KOPT-K1 (cell line): ENCODE data around the gene IL17RA.
A peak's percentile ranks its signal among the peaks of the same experiment; 100 is the strongest.
"Not testable (repeated sequence)": the region's sequence is repeated elsewhere in the genome, so short reads cannot be mapped to it uniquely, and the experiment has no call there.

ENCODE experiments used
- H3K27ac ChIP-seq: fragments of 200-600 bp; sonication (generic); 2 replicates; pipeline ENCODE4 v1.5.1; 2016; ENCODE audit warnings: antibody characterized with exemption, mild to moderate bottlenecking, low read depth, low read length; ENCODE audit not compliant: poor library complexity, severe bottlenecking
- H3K36me3 ChIP-seq: fragments of 200-600 bp; sonication (generic); 2 replicates; pipeline ENCODE4 v1.5.1; 2017; ENCODE audit warnings: antibody characterized with exemption, mild to moderate bottlenecking, low read length, moderate library complexity; ENCODE audit not compliant: insufficient read depth
- H3K9me3 ChIP-seq: fragments of 200-600 bp; sonication (generic); 2 replicates; pipeline ENCODE4 v1.5.1; 2017; ENCODE audit warnings: antibody characterized with exemption, low read length, mild to moderate bottlenecking; ENCODE audit not compliant: insufficient read depth, poor library complexity, severe bottlenecking

The IL17RA gene

GRCh38 chr22:17140022-17140421, 55.2 kb downstream of the IL17RA start:
- peaks cover 88% of the 10 kb centered on the region for H3K36me3 ChIP-seq
- H3K27ac ChIP-seq = no peak overlapping the region
- H3K9me3 ChIP-seq = no peaks in the 10 kb centered on the region

GRCh38 chr22:17140826-17141766, 56.3 kb downstream of the IL17RA start:
- Histone ChIP-seq H3K36me3 (peaks cover 93% of the 10 kb centered on the region), H3K27ac (no peak overlapping the region)

GRCh38 chr22:17143101-17143500, 58.3 kb downstream of the IL17RA start:
- Histone ChIP-seq H3K9me3 (no peaks in the 10 kb centered on the region), H3K27ac (no peak overlapping the region), H3K36me3 (peaks cover 91% of the 10 kb centered on the region)

More at GRCh38 chr22:17140826-17141766, 56.3 kb downstream of the IL17RA start:
- H3K9me3 ChIP-seq = no peaks in the 10 kb centered on the region

GRCh38 chr22:17143826-17144225, 59.0 kb downstream of the IL17RA start:
- H3K9me3 ChIP-seq = no peaks in the 10 kb centered on the region
- no peak overlapping the region for H3K27ac ChIP-seq
- peaks cover 91% of the 10 kb centered on the region for H3K36me3 ChIP-seq

- peaks cover 92% of the 10 kb centered on the region for H3K36me3 ChIP-seq
- no peaks in the 10 kb centered on the region for H3K9me3 ChIP-seq
- H3K27ac ChIP-seq = no peak overlapping the region
Measured at GRCh38 chr22:17145021-17145680, 60.4 kb downstream of the IL17RA start.

- not testable (repeated sequence) for H3K27ac ChIP-seq, H3K9me3 ChIP-seq
- peaks cover 72% of the 10 kb centered on the region for H3K36me3 ChIP-seq
Measured at GRCh38 chr22:17147458-17147857, 62.7 kb downstream of the IL17RA start.

GRCh38 chr22:17149076-17149815, 64.4 kb downstream of the IL17RA start:
- Histone ChIP-seq H3K27ac (no peak overlapping the region), H3K9me3 (no peaks in the 10 kb centered on the region), H3K36me3 (peaks cover 70% of the 10 kb centered on the region)

- no peaks in the 10 kb centered on the region for H3K9me3 ChIP-seq
- peaks cover 59% of the 10 kb centered on the region for H3K36me3 ChIP-seq
- no peak overlapping the region for H3K27ac ChIP-seq
Measured at GRCh38 chr22:17152340-17152739, 67.5 kb downstream of the IL17RA start.

GRCh38 chr22:17152971-17153370, 68.2 kb downstream of the IL17RA start:
- Histone ChIP-seq H3K9me3 (no peaks in the 10 kb centered on the region), H3K27ac (no peak overlapping the region), H3K36me3 (peaks cover 56% of the 10 kb centered on the region)

- no peak overlapping the region for H3K27ac ChIP-seq
- peaks cover 34% of the 10 kb centered on the region for H3K36me3 ChIP-seq
- H3K9me3 ChIP-seq = no peaks in the 10 kb centered on the region
Measured at GRCh38 chr22:17155941-17156340, 71.1 kb downstream of the IL17RA start.

GRCh38 chr22:17157714-17158113, 72.9 kb downstream of the IL17RA start:
- Histone ChIP-seq H3K27ac (no peak overlapping the region), H3K36me3 (peaks cover 29% of the 10 kb centered on the region), H3K9me3 (no peaks in the 10 kb centered on the region)

GRCh38 chr22:17158176-17158567, 73.4 kb downstream of the IL17RA start:
- H3K27ac ChIP-seq = peak overlapping the region; percentile 75
- H3K9me3 ChIP-seq = no peaks in the 10 kb centered on the region
- peaks cover 24% of the 10 kb centered on the region for H3K36me3 ChIP-seq

GRCh38 chr22:17158568-17159503, 74.0 kb downstream of the IL17RA start, which contains the start of gene HDHD5:
HDHD5 (minus strand) TSS chr22:17159277; CDS start chr22:17159251, 26 bp downstream.
- Histone ChIP-seq H3K9me3 (no peaks in the 10 kb centered on the region), H3K27ac (peak within 1 kb of the TSS; percentile 75), H3K36me3 (peaks cover 17% of the 10 kb centered on the region)

GRCh38 chr22:17159504-17159951, 74.7 kb downstream of the IL17RA start:
- Histone ChIP-seq H3K36me3 (peaks cover 15% of the 10 kb centered on the region; the same call in 1 of the 2 replicates), H3K27ac (peak overlapping the region; percentile 75), H3K9me3 (no peaks in the 10 kb centered on the region)
